ENCODE measurements around the gene MAK. TPM values are rescaled to one million over a fixed set of nuclear protein-coding genes. Genes with fewer than 3 reads are reported as not detected.
"Not testable (repeated sequence)": the region's sequence is repeated elsewhere in the genome, so short reads cannot be mapped to it uniquely, and the experiment has no call there.

Gene MAK
- total RNA-seq, result 0.05 TPM in 1 of 2 replicates, not detected in the other
- 0.13 TPM for polyA plus RNA-seq (2012)

DNA sequence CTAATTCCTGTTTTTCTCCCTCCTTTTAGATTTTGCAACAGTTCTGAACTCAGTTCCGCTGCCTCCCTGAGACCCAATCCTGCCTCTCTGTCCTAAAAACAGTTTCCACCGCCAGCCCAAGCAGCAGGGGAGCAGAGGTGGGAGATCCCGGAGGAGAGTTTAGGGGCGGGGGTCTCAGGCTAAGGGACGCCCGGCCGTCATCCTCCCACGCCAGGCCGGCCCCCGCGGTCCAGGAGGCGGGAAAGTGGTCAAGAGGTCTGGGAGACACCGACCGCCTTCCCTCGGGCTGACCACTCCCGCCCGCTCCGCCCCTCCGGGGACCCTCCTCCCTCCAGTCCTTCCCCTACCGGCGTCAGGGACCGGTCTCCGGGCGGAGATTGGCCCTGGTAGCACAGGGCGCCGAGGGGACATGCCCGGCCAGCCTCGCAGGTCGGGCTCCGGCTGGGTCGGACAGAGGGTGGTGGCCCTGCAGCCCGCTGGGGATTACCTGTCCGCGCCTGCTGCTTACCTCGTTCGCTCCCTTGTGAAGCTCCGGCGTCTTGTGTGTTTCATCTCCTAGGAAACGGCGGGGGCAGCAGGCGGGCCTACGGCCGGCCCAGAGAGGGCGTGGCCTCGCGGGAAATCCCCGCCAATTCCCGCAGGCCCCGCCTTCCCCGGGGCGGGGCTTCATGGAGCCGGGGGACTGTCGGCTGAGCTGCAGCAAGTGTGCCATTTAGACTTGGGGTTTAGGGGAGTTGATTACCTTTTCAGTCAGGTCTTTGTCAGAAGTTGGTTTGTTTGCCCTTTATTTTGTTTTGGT, at the start of gene MAK:
MAK (minus strand) TSS at position 545 of the 799 bp plus-strand sequence. CDS start 7,891 bp downstream, outside the sequence.
- DNase-seq (ENCODE audit: low read depth), result peak; percentile 80

GRCh38 chr6:10886691-10887502, 48.6 kb upstream of the MAK start, which contains the start of gene SYCP2L:
TSS of gene SYCP2L (plus strand) at chr6:10887052. CDS start at chr6:10887127, 75 bp downstream.
- DNase-seq (ENCODE audit: low read depth), result peak; percentile 10

- DNase-seq (ENCODE audit: low read depth), result not testable (repeated sequence)
Observed at GRCh38 chr6:10886365-10886690, 48.0 kb upstream of the MAK start.

GRCh38 chr6:10884245-10884972, 46.1 kb upstream of the MAK start:
- DNase-seq (ENCODE audit: low read depth), result no peak

DNA sequence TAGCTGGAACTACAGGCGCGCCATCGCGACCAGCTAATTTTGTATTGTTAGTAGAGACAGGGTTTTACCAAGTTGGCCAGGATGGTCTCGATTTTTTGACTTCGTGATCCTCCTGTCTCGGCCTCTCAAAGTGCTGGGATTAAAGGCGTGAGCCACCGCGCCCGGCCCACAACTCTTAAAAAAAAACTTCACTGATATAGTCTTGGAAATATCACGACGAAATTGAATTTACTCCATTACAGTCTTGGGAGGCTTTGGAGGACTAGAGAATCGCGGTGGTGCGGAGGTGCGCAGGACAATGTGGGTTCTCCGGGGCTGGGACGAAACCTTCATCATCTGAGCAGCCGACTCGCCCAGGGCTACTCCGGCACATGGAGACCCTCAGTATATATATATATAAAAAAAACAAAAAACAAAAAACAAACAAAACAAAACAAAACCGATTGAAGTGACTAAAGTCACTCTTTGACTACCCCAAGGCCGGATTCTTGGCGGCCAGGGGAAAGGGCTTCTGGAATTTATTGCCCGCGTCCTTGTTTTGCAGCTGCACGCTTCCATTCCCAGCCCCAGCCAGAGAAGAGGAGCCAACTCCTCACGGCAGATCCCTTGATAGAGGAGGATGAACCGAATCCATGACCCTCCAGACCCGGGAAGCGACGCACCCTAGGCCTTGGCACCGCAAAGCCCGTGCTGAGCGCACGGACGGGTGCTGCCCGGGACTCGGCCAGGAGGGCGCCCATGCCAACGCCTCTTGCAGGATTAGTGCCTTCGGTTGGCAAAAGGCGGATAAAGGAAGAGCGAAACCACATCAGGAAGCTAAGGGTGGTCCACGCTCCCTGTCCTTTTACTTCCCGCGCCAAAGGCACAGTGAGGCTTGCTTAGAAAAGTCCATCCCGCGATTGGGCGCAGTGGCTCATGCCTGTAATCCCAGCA, 45.2 kb upstream of the MAK start:
- DNase-seq (ENCODE audit: low read depth), result no peak

- DNase-seq (ENCODE audit: low read depth), result no peak
Observed at GRCh38 chr6:10882657-10883171, 44.4 kb upstream of the MAK start.

GRCh38 chr6:10882253-10882630, 43.9 kb upstream of the MAK start:
- not testable (repeated sequence) for DNase-seq (ENCODE audit: low read depth)

GRCh38 chr6:10880366-10880765, 42.0 kb upstream of the MAK start:
- no peak for DNase-seq (ENCODE audit: low read depth)

GRCh38 chr6:10877871-10878270, 39.5 kb upstream of the MAK start:
- DNase-seq (ENCODE audit: low read depth), result no peak

GRCh38 chr6:10877012-10877411, 38.7 kb upstream of the MAK start:
- no peak for DNase-seq (ENCODE audit: low read depth)

GRCh38 chr6:10875026-10875425, 36.7 kb upstream of the MAK start:
- no peak for DNase-seq (ENCODE audit: low read depth)

- no peak for DNase-seq (ENCODE audit: low read depth)
Observed at GRCh38 chr6:10874207-10874606, 35.9 kb upstream of the MAK start.

DNA sequence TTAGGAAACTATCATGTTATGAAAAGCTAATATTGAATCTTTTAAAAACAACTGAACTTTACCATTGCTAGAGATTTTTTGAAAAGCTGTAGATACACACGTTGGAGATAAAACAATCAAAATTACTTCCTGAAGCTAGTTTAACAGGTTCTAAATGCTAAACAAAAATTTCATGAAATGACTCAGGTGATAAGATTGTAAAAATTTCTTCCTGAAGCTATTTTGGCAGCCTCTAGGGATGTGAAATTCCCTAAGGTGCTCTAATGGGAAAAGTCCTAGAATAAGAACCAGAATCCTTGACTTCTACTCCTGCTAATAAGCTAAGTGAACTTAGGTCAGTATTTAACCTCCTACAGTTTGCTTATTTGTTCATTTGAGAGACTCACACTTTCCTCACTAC, 35.0 kb upstream of the MAK start:
- no peak for DNase-seq (ENCODE audit: low read depth)

- no peak for DNase-seq (ENCODE audit: low read depth)
Observed at GRCh38 chr6:10867952-10868351, 29.6 kb upstream of the MAK start.

DNA sequence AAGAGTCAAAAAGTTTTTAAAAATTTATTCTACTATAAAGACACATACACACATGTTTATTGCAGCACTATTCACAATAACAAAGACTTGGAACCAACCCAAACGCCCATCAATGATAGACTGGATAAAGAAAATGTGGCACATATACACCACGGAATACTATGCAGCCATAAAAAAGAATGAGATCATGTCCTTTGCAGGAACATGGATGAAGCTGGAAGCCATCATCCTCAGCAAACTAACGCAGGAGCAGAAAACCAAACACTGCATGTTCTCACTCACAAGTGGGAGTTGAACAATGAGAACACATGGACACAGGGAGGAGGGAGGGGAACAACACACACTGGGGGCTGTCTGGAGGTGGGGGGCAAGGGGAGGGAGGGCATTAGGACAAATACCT, 28.4 kb upstream of the MAK start:
- not testable (repeated sequence) for DNase-seq (ENCODE audit: low read depth)

GRCh38 chr6:10863031-10863430, 24.7 kb upstream of the MAK start:
- DNase-seq (ENCODE audit: low read depth), result not testable (repeated sequence)

DNA sequence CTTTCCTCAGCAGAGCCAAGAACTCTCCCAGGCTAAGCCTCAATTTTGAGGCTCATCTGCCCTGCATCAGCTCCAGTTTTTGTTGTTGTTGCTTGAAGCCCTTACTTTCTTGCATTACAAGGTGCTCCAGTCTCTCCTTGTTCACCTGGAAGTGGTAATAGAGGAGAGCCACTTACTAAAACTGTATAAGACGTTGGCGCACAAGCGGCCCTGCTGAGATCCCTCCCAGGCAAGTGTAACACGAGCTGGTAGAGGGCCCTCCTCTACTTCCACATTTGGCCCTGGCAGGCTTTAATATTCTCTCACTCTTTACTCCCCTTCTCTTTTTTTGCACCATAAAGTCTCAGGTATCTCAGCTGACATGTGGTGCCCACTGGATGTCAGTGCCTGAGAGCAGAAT, 24.0 kb upstream of the MAK start:
- DNase-seq (ENCODE audit: low read depth), result no peak

DNA sequence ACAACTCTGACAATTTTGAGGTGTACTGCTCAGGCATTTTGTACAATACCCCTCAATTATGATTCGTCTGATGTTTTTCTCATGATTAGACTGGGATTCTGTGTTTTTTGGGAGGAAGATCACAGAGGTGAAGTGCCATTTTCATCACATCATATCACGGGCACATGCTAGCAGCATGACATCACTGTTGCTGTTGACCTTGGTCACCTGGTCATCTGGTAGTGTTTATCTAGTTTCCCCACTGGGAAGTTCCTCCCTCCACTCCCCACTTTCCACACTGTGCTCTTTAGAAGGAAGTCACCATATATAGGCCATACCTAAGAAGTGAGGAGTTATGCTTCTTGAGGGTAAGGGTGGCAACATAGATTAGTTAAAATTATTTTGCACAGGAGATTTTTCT, 22.7 kb upstream of the MAK start:
- DNase-seq (ENCODE audit: low read depth), result no peak

GRCh38 chr6:10857259-10857658, 18.9 kb upstream of the MAK start:
- DNase-seq (ENCODE audit: low read depth), result no peak

GRCh38 chr6:10854922-10855632, 16.7 kb upstream of the MAK start:
- DNase-seq (ENCODE audit: low read depth), result peak; percentile 13

All from myocyte (in vitro differentiated cells).